ENCODE measurements around the gene ELP4. TPM values are rescaled to one million over a fixed set of nuclear protein-coding genes. Genes with fewer than 3 reads are reported as not detected.

ELP4 gene
- polyA plus RNA-seq, 3 donors = 6.0 to 17.8 (median 16.4) TPM

GRCh38 chr11:31480930-31481329, 28.6 kb upstream of the ELP4 start:
- no peak overlapping the region for H3K27ac ChIP-seq (ENCODE audit: low read depth in 1 of 2, low read length in 2 of 2)
- no CpG with 5 or more reads among the region's 3 CpGs for WGBS (ENCODE audit: insufficient coverage)
- H3K36me3 ChIP-seq (replicated peaks in 1 of 2; ENCODE audit: control insufficient read depth in 1 of 2, insufficient read depth in 2 of 2, low read length in 2 of 2) = no peaks in the 10 kb centered on the region
- H3K4me1 Mint-ChIP-seq = no peaks in the 10 kb centered on the region
- no peaks in the 10 kb centered on the region for H3K27me3 ChIP-seq (ENCODE audit: control insufficient read depth in 2 of 2, insufficient read depth in 2 of 2, low read length in 2 of 2)
- no peaks in the 10 kb centered on the region for H4K20me1 ChIP-seq (ENCODE audit: insufficient read depth, low read length)
- no peaks in the 10 kb centered on the region for H3K4me1 ChIP-seq (ENCODE audit: control insufficient read depth in 1 of 2, insufficient read depth in 2 of 2, low read length in 2 of 2)
- H3K9ac ChIP-seq (ENCODE audit: insufficient read depth, low read length, poor library complexity, severe bottlenecking) = no peak overlapping the region
- no peaks in the 10 kb centered on the region for H3K9me3 Mint-ChIP-seq
- no peaks in the 10 kb centered on the region for H3K9me3 ChIP-seq (replicated peaks in 1 of 2; ENCODE audit: control insufficient read depth in 1 of 2, insufficient read depth in 1 of 2, low read length in 2 of 2)
- DNase-seq = no peak
- H3K4me3 Mint-ChIP-seq = no peak overlapping the region
- H3K27ac Mint-ChIP-seq = no peak overlapping the region
- TF ChIP-seq CTCF (IDR thresholded peaks at IDR 0.05) = no peak
- no peak overlapping the region for H3K4me3 ChIP-seq (replicated peaks in 1 of 3; ENCODE audit: low read depth in 2 of 3, low read length in 3 of 3)
- no peak overlapping the region for H3K4me2 ChIP-seq (replicated peaks; ENCODE audit: extremely low read depth, low read length, poor library complexity, severe bottlenecking)
- H3K36me3 Mint-ChIP-seq = no peaks in the 10 kb centered on the region
- no peak overlapping the region for H2AFZ ChIP-seq (ENCODE audit: insufficient read depth, low read depth, low read length, poor library complexity, severe bottlenecking)
- intact Hi-C loops (cut with micrococcal nuclease) = no loop called here
- H3K27me3 Mint-ChIP-seq (ENCODE audit: low read depth in 3 of 3) = no peaks in the 10 kb centered on the region
- H3K79me2 ChIP-seq (ENCODE audit: insufficient read depth, low read length) = no peaks in the 10 kb centered on the region

- no peaks in the 10 kb centered on the region for H3K9me3 Mint-ChIP-seq
- no peak overlapping the region for H3K27ac ChIP-seq (ENCODE audit: low read depth in 1 of 2, low read length in 2 of 2)
- H3K36me3 Mint-ChIP-seq = peaks cover 0 to 2% of the 10 kb centered on the region in 2 donors
- no peak for DNase-seq
- no peak overlapping the region for H3K4me2 ChIP-seq (replicated peaks; ENCODE audit: extremely low read depth, low read length, poor library complexity, severe bottlenecking)
- H3K9ac ChIP-seq (ENCODE audit: insufficient read depth, low read length, poor library complexity, severe bottlenecking) = no peak overlapping the region
- H3K79me2 ChIP-seq (ENCODE audit: insufficient read depth, low read length) = no peaks in the 10 kb centered on the region
- H3K27me3 ChIP-seq (ENCODE audit: control insufficient read depth in 2 of 2, insufficient read depth in 2 of 2, low read length in 2 of 2) = no peaks in the 10 kb centered on the region
- H3K27ac Mint-ChIP-seq = no peak overlapping the region
- H3K4me3 Mint-ChIP-seq = no peak overlapping the region
- intact Hi-C loops (cut with micrococcal nuclease) = no loop called here
- H3K9me3 ChIP-seq (replicated peaks in 1 of 2; ENCODE audit: control insufficient read depth in 1 of 2, insufficient read depth in 1 of 2, low read length in 2 of 2) = no peaks in the 10 kb centered on the region
- H2AFZ ChIP-seq (ENCODE audit: insufficient read depth, low read depth, low read length, poor library complexity, severe bottlenecking) = no peak overlapping the region
- H3K27me3 Mint-ChIP-seq (ENCODE audit: low read depth in 3 of 3) = no peaks in the 10 kb centered on the region
- no peaks in the 10 kb centered on the region for H3K4me1 ChIP-seq (ENCODE audit: control insufficient read depth in 1 of 2, insufficient read depth in 2 of 2, low read length in 2 of 2)
- no peaks in the 10 kb centered on the region for H3K36me3 ChIP-seq (replicated peaks in 1 of 2; ENCODE audit: control insufficient read depth in 1 of 2, insufficient read depth in 2 of 2, low read length in 2 of 2)
- WGBS (ENCODE audit: insufficient coverage) = no CpG with 5 or more reads among the region's 4 CpGs
- no peaks in the 10 kb centered on the region for H3K4me1 Mint-ChIP-seq
- H3K4me3 ChIP-seq (replicated peaks in 1 of 3; ENCODE audit: low read depth in 2 of 3, low read length in 3 of 3) = no peak overlapping the region
- no peak for TF ChIP-seq CTCF (IDR thresholded peaks at IDR 0.05)
- no peaks in the 10 kb centered on the region for H4K20me1 ChIP-seq (ENCODE audit: insufficient read depth, low read length)
Measured at GRCh38 chr11:31484497-31484896, 25.1 kb upstream of the ELP4 start.

All from CD14-positive monocyte (primary cell).